Measurements from ENCODE around the gene SERPINF2.

The SERPINF2 gene

DNA sequence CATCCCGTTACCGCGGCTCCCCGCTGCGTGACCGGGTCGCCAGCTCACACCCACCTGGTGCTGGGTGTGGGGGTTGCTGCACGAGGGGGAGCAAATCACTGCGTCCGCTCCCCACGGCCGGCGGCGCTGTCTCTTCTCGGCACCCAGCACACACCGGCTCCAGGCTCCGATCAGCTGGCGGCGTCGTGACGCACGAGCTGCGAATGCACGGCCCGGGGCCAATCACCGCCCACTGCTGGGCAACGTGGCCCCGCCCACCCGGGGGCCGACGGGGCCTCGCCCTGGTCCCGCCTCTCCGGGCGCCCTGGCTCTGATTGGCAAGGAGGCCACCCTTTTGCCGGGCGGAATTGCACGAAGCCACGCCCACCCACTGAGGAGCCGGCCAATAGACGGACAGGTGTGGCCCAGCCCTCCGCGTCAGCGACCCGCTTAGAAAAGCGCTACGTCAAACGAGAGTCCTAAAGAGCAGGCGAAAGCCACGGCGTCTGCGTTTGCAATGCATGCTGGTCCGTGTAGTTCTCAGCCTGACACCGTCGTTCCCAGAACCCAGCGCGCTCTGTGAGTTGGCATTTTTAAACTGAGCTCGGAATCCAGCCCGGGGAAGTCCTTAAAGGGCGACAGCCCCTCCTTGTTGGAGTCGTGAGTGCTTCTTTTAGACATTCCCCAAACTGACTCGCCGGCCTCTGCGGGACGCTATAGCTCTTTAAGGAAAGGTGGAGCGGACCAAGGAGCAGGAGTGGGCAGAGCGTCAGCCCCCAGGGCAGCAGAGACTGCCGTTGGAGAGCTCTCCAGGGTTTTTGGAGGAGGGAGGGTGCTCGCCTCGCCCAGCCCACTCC is 26.4 kb upstream of the SERPINF2 start:
- DNase-seq (ENCODE audit: low read depth), result peak; percentile 100

DNA sequence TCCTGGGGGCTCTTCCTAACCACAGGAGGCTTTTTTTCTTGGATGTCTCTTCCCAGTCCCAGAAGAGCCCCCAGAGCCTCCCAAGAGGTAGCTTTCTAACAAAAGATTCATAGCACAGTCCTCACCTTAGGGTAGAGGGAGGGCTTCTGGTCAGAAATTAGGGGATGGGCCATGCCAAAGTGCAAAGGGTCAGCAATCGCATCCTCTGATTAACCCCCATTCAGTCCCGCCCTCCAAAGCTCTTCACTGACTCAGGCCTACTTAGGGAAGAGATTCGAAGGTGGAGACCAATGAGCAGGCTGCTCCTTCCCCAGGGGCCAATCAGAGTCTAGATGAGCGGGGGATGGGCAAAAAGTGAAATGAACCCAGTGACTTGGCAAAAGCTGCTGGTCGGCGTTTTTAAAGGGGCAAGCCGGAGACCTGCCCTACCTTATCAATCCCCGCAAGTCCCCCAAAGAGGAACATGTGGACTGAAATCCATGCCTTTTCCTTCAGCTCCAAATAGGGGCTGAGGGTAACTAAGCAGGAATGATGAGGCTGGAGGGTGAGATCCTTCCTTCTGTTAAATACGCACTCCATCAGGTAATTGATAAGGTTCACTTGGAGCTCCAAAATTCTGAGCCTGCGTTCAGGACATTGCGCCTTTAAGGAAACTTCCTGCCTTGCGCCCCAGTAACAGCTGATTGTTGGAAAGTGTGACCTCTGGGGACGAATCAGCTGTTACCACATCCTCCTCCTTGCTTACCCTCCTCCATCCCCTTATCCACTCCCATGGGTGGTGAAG is 25.6 kb upstream of the SERPINF2 start:
- peak; percentile 100 for DNase-seq (ENCODE audit: low read depth)

DNA sequence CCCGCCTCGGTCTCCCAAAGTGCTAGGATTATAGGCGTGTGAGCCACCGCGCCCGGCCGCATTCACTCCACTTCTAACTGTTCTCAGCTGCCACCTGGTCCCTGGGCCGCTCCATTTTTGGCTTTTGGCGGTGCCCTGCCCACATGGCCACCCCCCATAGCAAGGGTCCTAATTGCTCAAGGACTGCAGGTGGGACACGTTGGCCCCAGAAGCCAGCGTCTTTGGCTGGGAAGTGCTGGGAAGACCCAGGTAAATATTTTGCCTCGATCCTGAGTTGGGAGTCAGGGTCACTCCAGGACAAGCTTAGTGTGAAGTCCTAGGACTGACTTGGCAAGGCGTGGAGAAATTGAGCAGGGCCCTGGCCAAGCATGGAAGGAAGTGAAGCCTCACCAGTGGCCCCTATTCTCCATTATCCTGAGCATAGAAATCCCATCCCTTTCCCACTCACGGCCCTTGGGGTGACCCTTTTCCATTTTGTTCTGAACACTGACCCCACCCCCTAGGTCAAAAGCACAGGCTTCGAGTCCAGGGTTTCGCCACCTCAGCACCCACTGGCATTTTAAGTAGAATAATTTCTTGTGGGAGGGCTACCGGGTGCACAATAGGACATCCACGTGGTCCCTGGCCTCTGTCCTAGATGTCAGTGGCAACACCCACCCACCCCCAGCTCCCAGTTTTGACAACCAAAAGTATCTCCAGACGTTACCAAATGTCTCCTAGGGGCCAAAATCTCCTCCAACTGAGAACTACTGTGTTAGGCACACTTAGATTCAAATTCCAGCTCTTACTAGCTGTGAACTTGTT is 24.1 kb upstream of the SERPINF2 start:
- DNase-seq (ENCODE audit: low read depth), result no peak

DNA sequence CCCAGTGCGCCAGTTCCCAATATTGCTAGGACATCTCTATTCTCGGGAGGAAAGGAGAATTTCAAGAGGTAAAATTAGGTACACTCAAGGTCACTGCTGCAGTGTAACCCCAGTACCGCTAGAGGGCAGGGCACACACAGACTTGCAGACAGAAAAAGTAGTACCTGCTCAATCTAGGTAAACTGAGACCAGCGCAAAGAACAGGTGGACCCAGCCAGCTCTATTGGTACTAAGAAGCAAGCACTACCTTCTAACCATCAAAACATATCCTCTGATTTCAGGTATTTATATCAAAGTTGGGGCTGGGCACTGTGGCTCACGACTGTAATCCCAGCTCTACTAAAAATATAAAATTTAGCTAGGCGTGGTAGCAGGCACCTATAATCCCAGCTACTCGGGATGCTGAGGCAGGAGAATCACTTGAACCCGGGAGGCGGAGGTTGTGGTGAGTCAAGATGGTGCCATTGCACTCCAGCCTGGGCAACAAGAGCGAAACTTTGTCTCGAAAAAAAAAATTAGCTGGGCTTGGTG is 21.8 kb upstream of the SERPINF2 start:
- peak; percentile 57 for DNase-seq (ENCODE audit: low read depth)

DNA sequence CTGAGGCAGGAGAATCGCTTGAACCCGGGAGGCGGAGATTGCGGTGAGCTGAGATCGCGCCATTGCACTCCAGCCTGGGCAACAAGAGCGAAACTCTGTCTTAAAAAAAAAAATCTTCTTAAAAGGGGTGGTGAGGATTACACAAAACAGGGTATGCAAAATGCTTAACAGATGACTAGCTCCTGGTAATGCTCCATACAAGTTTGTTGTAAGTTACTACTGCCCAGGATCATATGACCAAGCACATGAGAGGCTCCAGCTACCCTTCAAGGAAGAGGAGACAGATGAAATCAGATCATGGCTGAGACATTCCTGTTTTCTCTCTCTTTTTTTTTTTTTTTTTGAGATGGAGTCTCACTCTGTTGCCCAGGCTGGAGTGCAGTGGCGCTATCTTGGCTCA is 20.6 kb upstream of the SERPINF2 start:
- peak; percentile 59 for DNase-seq (ENCODE audit: low read depth)

DNA sequence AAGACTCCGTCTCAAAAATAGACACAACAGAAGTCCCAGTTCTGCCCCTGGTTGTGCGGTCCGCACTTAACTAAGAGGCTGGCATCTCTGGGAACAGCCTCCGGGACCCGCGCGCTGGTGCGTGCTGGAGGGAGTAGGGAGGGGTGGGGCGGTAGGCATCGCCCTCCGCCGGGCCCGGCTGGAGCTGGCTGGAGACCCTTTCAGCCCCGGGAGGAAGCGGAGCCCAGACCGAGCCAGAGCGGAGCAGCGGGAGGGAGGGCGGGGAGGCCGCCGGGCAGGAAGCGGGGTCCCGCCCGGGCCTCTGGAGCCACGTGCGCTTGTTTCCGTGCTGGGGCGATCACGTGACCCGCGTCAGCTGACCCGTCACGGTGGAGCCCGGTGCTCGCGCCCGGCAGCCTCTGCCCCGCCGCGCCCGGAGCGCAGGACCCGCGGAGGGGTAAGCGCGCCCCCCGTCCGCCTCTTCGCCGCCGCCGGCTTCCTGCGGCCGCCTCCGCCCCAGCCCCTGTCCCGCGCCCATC is 18.3 kb upstream of the SERPINF2 start, which contains the start of gene WDR81:
Gene WDR81 (plus strand): TSS at position 354 of the 518 bp plus-strand sequence. CDS start 256 bp downstream, outside the sequence.
- DNase-seq (ENCODE audit: low read depth), result peak; percentile 78

DNA sequence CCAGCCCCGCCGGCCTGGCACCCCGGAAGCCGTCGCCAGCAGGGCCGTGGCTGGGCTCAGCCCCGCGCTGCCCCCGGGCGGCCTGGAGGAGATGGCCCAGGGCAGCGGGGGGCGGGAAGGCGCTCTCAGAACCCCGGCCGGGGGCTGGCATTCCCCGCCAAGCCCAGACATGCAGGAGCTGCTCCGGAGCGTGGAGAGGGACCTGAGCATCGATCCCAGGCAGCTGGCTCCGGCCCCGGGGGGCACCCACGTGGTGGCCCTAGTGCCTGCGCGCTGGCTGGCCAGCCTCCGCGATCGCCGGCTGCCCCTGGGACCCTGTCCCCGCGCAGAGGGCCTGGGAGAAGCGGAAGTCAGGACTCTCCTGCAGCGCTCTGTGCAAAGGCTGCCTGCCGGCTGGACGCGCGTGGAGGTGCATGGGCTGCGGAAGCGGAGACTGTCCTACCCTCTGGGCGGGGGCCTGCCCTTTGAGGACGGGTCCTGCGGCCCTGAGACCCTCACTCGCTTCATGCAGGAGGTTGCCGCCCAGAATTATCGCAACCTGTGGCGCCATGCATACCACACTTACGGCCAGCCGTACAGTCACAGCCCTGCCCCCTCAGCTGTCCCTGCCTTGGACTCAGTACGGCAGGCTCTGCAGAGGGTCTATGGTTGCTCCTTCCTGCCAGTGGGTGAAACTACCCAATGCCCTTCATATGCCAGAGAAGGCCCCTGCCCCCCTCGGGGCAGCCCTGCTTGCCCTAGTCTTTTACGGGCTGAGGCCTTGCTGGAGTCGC is 17.6 kb upstream of the SERPINF2 start:
- no peak for DNase-seq (ENCODE audit: low read depth)

DNA sequence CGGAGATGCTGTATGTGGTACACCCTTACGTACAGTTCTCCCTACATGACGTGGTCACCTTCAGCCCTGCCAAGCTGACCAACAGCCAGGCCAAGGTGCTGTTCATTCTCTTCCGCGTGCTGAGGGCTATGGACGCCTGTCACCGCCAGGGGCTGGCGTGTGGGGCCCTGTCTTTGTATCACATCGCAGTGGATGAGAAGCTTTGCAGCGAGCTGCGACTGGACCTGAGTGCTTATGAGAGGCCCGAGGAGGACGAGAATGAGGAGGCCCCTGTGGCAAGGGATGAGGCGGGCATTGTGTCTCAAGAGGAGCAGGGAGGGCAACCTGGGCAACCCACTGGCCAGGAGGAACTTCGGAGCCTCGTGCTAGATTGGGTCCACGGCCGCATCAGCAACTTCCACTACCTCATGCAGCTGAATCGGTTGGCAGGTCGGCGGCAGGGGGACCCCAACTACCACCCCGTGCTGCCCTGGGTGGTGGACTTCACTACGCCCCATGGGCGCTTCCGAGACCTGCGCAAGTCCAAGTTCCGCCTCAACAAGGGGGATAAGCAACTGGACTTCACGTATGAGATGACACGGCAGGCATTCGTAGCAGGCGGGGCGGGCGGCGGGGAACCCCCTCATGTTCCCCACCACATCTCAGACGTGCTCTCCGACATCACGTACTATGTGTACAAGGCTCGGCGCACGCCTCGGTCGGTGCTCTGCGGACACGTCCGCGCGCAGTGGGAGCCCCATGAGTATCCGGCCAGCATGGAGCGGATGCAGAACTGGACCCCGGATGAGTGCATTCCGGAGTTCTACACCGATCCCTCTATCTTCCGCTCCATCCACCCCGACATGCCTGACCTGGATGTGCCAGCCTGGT is 16.8 kb upstream of the SERPINF2 start:
- DNase-seq (ENCODE audit: low read depth), result no peak

DNA sequence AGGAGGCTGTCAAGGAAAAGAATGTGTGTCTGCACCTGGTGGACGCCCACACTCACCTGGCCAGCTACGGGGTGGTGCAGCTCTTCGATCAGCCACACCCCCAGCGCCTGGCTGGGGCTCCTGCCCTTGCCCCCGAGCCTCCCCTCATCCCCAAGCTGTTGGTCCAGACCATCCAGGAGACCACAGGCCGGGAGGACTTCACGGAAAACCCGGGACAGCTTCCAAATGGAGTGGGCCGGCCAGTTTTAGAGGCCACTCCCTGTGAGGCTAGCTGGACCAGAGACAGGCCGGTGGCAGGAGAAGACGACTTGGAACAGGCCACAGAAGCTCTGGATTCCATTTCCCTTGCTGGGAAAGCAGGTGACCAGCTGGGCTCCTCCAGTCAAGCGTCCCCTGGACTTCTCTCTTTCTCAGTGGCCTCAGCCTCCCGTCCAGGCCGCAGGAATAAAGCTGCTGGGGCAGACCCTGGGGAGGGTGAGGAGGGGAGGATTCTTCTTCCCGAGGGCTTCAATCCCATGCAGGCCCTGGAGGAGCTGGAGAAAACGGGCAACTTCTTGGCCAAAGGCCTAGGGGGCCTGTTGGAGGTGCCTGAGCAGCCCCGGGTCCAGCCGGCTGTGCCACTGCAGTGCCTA is 15.9 kb upstream of the SERPINF2 start:
- no peak for DNase-seq (ENCODE audit: low read depth)

DNA sequence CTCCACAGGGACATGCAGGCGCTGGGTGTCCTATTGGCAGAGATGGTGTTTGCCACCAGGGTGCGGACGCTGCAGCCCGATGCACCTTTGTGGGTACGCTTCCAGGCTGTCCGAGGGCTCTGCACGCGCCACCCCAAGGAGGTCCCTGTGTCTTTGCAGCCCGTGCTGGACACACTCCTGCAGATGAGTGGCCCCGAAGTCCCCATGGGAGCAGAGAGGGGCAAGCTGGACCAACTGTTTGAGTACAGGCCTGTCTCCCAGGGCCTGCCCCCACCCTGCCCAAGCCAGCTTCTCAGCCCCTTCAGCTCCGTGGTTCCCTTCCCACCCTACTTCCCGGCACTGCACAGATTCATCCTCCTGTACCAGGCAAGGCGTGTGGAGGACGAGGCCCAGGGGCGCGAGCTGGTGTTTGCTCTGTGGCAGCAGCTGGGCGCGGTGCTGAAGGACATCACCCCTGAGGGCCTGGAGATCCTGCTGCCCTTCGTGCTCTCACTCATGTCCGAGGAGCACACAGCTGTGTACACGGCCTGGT is 15.3 kb upstream of the SERPINF2 start:
- no peak for DNase-seq (ENCODE audit: low read depth)

DNA sequence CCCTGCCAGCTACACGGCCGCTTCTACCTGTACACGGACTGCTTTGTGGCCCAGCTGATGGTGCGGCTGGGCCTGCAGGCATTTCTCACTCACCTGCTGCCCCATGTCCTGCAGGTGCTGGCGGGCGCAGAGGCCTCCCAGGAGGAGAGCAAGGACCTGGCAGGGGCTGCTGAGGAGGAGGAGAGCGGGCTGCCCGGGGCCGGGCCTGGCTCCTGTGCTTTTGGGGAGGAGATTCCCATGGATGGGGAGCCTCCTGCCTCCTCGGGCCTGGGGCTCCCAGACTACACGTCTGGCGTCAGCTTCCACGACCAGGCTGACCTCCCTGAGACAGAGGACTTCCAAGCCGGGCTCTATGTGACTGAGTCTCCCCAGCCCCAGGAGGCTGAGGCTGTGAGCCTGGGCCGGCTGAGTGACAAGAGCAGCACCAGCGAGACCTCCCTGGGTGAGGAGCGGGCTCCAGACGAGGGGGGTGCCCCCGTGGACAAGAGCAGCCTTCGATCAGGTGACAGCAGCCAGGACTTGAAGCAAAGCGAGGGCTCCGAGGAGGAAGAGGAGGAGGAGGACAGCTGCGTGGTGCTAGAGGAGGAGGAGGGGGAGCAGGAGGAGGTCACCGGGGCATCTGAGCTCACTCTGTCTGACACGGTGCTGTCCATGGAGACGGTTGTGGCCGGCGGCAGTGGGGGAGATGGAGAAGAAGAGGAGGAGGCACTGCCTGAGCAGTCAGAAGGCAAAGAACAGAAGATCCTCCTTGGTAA is 14.6 kb upstream of the SERPINF2 start:
- DNase-seq (ENCODE audit: low read depth), result no peak

DNA sequence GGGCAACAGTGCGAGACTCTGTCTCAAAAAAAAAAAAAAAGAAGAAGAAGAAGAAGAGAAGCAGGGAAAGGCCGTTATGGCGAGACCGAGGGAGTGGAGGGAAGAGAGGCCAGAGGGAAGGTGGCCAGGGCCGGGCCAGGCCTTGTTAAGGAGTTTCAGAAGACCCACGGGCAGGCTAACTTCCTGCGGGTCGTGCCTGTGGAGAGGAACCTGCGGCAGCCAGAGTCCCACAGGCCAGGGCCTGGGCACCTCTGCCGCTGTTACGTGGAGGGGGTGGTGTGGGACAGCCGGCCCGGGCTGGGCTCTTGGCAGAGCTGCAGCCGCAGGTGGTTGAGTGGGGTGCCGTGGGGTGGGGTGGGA is 12.7 kb upstream of the SERPINF2 start:
- DNase-seq (ENCODE audit: low read depth), result no peak

DNA sequence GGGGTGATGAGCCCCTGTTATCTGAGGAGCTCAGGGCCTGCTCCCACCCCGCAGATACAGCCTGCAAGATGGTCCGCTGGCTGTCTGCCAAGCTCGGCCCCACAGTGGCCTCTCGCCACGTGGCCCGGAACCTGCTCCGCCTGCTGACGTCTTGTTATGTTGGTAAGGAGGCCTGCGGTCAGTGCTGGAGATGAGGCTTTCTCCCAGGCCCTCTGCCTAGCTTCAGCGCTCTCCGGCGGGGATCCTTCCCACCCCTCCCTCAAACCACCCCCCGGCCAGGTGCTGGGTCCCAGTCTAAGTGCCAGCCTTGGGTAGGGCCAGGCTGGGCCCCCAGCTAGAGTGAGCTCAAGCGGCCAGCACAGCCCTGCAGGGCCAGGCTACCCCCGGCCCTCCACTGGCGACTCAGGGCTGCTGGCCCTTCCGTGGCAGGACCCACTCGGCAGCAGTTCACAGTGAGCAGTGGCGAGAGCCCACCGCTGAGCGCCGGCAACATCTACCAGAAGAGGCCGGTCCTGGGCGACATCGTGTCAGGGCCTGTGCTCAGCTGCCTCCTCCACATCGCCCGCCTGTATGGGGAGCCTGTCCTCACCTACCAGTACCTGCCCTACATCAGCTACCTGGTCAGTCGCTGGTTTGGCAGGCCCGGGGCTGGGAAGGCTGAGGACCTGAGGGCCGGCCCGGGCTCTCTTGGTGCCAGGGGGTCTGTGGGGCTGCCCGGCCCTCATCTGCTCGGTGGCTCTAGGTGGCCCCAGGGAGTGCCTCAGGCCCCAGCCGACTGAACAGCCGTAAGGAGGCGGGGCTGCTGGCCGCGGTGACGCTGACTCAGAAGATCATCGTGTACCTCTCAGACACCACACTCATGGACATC is 12.1 kb upstream of the SERPINF2 start:
- peak; percentile 96 for DNase-seq (ENCODE audit: low read depth)

DNA sequence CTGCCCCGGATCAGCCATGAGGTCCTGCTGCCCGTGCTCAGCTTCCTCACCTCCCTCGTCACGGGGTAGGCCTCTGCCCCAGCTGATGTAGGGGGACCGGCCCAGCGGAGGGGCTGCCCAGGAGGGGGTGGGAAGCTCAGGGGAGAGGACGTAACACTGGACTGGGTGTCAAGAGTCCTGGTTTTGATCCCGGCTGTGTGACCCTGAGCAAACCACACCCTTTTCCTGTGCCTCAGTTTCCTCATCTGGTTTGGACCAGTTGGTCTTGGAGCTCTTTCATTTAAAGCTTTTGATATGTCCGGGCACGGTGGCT is 11.5 kb upstream of the SERPINF2 start:
- no peak for DNase-seq (ENCODE audit: low read depth)

DNA sequence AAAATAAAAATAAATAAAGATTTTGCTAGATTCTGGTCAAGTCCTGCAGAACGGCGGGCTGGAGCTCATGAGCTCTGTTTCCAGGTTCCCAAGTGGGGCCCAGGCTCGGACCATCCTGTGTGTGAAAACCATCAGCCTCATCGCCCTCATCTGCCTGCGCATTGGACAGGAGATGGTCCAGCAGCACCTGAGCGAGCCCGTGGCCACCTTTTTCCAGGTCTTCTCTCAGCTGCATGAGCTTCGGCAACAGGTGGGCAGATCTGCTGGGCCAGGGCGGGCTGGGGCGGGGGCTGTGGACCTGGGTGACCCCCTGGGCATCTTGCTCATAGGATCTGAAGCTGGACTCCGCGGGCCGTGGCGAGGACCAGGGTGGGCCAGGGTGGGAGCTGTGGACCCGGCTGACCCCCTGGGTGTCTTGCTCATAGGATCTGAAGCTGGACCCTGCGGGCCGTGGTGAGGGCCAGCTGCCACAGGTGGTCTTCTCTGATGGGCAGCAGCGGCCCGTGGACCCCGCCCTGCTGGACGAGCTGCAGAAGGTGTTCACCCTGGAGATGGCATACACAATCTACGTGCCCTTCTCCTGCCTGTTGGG is 10.3 kb upstream of the SERPINF2 start:
- no peak for DNase-seq (ENCODE audit: low read depth)

DNA sequence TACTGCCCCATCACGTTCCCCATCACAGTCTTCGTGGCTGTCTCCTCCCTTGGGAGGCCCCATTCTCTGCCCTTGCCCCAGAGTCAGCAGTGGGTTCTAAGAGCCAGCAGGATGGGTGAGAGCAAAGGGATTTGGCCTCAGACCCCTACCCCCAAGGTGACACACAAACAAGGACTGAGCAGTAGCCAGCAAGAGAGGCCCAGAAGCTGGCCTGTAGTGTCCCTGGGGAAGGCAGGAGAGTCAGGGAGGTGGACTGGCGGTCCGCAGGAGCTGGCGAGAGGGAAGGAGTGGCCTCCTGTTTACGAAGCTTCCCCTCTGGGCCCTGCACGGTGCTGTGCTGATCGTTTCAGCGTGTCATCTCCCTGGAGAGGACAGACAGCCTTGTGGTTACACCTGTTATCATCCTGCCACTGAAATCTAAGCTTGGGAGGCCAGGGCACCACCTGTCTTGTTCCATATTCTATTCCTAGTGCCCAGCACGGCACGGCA is 9.8 kb upstream of the SERPINF2 start:
- DNase-seq (ENCODE audit: low read depth), result no peak

DNA sequence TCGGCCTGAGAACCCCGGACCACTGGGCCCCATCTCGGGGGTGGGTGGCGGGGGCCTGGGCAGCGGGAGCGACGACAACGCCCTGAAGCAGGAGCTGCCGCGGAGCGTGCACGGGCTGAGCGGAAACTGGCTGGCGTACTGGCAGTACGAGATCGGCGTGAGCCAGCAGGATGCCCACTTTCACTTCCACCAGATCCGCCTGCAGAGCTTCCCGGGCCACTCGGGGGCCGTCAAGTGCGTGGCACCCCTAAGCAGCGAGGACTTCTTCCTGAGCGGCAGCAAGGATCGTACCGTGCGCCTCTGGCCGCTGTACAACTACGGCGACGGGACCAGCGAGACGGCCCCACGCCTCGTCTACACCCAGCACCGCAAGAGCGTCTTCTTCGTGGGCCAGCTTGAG is 8.9 kb upstream of the SERPINF2 start:
- no peak for DNase-seq (ENCODE audit: low read depth)

Measured in amniotic epithelial cell (primary cell).